Mammary epithelial cell (primary cell): Measurements from ENCODE around the gene JAKMIP1.

ENCODE experiments used
- EZH2 ChIP-seq: IDR thresholded peaks from 2 replicates; pipeline ENCODE4 v1.6.1; 2012; ENCODE audit warnings: low read length, inconsistent platforms, borderline replicate concordance
- TF ChIP-seq, protein P1 (sequence below), 2 donors: IDR thresholded peaks in 1 of 2; conservative IDR thresholded peaks in 1 of 2; 2 replicates each; pipeline ENCODE4 v1.5.1; 2011 to 2012; ENCODE audit warnings: inconsistent platforms in 2 of 2, low read length in 2 of 2, mild to moderate bottlenecking in 2 of 2, control low read depth in 1 of 2, low read depth in 1 of 2; ENCODE audit not compliant: insufficient read depth in 1 of 2; ENCODE audit errors: extremely low read depth in 1 of 2

DNA sequence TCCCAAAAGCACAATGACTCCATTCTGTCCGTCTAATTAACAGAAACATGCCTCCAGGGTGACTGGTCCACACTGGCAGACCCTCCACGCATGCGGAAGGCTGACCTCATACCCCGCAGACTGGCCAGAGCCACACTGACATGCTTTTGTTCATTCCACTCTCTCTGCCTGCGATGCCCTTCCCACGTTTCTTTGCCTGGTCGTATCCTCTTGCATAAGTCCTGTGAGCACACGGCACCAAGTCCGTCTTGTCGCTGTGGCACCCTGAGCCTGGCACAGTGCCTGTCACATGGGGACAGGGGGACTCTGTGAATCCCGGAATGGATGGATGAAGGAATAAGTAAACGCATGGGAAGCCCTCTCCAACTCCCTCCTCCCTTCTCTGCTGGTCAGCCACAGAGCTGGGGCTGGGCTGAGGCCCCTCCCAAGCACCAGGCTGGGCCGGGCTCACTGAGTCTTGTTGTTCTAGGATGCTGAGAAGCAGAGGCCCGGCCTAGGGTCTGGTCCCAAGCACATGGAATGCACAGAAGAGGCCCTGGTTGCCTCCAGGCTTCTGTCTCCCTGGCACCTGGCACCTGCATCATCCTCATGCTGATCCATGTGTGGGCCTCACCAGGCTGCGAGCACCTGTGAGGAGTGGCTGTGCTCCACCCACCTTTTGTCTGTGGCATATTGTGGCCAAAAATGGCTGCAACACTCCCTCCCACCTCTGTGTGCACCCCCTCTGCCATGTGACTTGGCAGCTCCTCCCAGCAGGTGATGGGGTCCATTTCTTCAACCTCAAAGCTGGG, 143.2 kb downstream of the JAKMIP1 start:
- TF ChIP-seq, protein P1, sequence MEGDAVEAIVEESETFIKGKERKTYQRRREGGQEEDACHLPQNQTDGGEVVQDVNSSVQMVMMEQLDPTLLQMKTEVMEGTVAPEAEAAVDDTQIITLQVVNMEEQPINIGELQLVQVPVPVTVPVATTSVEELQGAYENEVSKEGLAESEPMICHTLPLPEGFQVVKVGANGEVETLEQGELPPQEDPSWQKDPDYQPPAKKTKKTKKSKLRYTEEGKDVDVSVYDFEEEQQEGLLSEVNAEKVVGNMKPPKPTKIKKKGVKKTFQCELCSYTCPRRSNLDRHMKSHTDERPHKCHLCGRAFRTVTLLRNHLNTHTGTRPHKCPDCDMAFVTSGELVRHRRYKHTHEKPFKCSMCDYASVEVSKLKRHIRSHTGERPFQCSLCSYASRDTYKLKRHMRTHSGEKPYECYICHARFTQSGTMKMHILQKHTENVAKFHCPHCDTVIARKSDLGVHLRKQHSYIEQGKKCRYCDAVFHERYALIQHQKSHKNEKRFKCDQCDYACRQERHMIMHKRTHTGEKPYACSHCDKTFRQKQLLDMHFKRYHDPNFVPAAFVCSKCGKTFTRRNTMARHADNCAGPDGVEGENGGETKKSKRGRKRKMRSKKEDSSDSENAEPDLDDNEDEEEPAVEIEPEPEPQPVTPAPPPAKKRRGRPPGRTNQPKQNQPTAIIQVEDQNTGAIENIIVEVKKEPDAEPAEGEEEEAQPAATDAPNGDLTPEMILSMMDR (conservative IDR thresholded peaks at IDR 0.05 in 1 of 2, IDR thresholded peaks at IDR 0.05 in 1 of 2; ENCODE audit: extremely low read depth in 1 of 2, insufficient read depth in 1 of 2, low read depth in 1 of 2, low read length in 2 of 2), result no peak
- no peak for TF ChIP-seq EZH2
